NCI-H2107 treated with DMSO at 0.1 percent for 48 hours (cell line): ENCODE results near the gene ANKS1A.
"Not testable (repeated sequence)": the region's sequence is repeated elsewhere in the genome, so short reads cannot be mapped to it uniquely, and the experiment has no call there.

Experiments
- DNase-seq: peaks from one replicate; lab custom pipeline; 2025; ENCODE audit not compliant: unreplicated experiment; lab: John Stamatoyannopoulos, UW

Gene ANKS1A

DNA sequence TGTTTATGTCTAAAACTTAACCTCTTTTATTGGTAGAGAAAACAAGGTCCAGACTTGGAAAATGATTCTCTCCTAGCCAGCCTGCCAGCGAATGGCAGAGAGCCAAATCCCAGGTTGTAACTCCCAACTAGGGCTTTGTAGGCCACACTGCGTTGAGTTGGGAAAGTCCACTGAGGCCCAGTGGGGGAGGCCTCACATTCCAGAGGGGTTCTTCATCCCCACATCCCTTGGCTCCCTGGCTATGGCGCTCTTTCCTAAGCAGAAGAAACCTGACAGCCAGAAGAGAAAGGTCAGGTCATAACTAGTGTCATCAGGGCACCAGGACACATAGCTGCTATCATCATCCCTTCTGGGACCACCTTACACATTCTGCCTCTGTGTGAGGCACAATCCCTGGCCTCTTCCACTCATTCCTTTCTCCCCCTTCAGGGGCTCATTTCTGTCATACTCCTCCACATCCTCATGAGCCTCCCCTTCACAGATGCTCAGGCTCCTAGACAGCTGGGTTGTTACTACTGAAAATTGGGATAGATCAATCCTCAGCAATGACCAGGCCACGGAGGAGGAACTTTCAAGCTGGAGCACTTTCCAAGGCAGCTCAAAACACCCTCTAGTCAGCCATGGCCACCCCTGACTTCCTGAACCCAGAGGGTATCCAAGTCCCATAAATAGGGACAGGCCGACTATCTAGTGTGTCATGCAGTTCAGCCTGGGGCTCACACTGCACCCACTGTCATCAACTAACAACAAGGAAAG, 203.5 kb downstream of the ANKS1A start:
- DNase-seq = no peak

DNA sequence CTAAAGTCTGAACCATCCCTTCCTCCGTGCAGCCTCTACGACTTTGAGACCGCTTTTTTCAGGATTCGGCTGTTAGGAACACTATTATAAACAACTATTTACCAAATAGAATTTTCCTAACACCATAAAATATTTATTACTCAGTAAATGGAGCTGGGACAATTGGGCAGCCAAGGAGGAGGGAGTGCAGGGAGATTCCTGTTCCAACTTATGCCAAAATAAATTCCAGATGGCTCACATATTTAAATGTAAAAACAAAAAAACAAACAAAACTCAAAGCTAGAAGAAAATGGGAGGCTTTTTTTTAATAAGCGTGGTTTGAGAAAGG, 204.0 kb downstream of the ANKS1A start:
- no peak for DNase-seq

DNA sequence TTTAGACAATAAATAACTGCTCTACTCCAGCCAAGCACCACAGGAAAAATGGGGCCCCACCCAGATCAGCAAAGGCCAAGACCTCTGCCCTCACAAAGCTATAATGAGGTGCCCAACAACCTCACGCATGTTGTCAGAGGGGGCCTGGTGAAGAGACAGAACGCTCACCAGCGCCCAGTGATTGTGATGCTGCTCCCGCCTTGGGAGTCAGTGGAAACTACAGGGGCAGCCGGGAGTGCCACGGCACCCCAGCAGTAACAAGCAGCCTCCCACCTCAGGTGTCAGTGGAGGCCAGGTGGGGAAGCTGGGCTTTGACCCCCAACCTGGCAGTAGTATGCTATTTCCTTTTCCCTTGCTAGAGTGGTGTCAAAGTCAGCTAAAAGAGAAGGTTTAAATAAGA, 204.7 kb downstream of the ANKS1A start:
- no peak for DNase-seq

DNA sequence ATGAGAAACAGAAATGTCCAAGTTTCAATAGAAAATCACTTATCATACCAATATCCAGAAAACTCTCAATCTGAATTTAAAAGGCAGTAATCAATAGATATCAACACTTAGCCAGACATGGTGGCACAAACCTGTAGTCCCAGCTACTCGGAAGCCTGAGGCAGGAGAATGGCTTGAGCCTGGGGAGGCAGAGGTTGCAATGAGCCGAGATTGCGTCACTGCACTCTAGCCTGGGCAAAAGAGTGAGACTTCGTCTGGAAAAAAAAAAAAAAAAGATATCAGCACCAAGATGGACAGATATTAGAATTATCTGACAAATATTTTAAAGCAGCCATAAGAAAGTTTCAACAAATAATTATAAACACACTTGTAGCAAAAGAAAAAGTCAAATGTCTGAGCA, 205.1 kb downstream of the ANKS1A start:
- DNase-seq = no peak

DNA sequence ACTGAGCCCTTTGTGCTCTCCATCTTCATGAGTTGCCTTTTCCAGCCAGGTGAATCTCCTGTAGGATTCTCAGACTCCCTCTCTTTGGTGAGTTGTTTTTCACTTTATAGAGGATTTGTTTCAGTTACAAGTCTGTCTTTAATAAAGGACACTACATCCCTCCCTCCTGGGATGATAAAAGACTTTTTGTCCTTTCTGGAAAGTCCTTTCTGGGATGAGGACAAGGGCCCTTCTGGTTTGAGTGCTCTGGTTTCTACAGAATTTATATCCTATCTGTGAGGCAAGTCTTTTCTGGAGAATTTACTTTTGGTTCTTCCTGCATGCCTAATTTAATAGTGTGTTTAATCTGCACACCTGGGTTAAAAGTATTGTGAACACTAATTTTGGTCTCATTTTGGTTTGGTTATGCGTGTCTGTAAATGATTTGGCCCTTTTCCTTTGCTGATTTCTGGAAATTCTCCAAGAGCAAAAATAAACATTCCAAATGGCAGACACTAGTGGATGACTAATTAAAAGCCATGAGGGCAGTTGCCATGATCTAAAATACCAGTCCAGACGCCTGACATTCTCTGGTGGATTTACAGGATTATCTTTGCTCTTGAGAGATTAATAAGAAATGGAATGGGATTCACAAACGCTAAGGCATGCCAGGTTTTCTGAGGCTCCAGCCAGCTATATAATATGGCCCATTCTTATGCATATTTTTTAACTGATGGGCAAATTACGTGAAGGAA, 207.2 kb downstream of the ANKS1A start:
- no peak for DNase-seq

DNA sequence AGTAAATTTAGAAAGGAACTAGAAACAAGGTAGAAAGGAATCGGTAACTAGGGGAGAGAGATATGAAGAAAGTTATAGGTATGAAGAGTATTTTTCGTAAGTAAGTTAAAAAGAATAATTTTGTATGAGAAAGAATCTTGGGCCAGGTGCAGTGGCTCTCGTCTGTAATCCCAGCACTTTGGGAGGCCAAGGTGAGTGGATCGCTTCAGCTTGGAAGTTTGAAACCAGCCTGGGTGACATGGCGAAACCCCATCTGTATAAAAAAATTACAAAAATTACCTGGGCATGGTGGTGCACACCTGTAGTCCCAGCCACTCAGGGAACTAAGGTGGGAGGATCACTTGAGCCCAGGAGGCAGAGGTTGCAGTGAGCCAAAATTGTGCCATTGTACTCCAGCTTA, 210.1 kb downstream of the ANKS1A start:
- DNase-seq = no peak

DNA sequence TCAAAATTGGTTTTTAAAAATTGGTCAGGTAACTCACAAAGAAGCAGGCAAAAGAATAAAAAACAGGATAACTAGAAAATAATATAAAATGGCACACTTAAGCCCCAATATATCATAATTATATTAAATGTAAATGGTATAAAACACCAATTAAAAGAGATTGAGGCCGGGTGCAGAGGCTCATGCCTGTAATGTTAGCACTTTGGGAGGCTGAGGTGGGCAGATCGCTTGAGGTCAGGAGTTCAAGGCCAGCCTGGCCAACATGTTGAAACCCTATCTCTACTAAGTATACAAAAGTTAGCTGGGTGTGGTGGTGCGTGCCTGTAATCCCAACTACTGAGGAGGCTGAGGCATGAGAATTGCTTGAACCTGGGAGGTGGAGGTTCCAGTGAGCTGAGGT, 216.0 kb downstream of the ANKS1A start:
- no peak for DNase-seq

DNA sequence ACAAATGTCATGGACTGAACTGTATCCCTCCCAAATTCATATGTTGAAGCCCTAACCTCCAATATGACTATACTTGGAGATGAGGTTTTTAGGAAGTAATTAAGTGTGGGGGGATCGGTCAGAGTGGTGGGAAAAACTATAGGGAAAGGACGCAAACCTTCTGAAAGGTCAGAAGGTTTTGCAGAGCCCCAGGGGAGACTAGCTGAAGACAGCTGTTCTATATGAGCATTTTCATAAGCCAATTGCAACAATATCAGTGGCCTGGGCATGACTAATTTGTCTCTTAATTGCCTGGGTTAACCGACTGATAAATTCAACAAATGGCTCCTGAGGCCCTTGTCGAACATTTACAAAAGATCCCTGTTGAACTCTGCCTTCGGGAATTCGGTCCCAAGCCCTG, 217.0 kb downstream of the ANKS1A start:
- DNase-seq = not testable (repeated sequence)

DNA sequence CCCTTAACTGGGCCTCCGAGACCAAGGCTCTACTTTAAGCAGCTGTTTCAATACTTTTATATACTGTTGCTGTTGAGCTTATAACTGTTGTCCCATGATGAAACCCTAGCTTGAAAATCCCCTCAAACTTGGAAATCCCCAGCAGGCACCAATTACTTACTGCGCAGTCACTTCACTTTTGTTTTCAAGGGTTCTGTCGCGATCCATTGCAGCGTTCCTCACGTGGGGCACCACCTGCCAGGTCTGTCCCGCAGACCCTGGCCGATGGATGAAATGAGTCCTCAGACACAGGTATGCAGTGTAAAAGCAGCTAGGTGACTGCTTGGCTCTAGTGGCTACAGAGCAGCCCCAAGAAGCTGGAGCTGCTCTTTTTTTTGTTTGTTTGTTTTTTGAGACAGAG, 218.2 kb downstream of the ANKS1A start:
- not testable (repeated sequence) for DNase-seq

DNA sequence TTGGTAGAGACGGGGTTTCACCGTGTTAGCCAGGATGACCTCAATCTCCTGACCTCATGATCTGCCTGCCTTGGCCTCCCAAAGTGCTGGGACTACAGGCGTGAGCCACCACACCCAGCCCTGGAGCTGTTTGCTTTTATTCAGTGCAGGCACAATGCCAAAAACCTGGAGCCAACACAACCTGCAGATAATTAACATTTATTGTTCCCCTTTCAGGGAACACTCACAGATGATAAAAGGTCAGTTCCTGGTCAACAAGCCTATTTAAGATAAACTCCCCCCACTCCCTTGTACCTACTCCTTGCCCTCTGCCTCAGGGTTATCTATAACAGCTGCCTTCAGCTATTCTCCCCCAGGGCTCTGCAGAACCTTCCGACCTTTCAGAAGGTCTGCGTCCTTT, 218.7 kb downstream of the ANKS1A start:
- DNase-seq = not testable (repeated sequence)

DNA sequence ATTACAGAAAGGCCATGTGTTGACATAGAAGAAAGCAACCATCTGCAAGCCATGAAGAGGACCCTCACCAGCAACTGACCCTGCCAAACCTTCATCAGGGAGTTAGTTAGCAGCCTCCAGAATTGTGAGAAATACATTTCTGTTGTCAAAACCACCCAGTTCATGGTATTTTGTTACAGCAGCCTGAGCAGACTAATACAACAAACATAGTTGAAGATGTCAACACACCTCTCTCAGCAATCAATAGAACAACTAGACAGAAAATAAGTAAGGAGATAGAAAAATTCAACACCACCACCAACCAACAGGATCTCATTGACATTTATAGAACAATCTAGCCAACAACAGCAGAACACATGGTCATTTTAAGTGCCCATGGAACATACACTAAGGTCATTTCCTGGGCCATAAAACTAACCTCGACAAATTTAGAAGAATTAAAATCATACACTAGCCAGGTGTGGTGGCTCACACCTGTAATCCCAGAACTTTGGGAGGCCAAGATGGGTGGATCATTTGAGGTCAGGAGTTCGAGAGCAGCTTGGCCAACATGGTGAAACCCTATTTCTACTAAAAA, 219.3 kb downstream of the ANKS1A start:
- DNase-seq = no peak

DNA sequence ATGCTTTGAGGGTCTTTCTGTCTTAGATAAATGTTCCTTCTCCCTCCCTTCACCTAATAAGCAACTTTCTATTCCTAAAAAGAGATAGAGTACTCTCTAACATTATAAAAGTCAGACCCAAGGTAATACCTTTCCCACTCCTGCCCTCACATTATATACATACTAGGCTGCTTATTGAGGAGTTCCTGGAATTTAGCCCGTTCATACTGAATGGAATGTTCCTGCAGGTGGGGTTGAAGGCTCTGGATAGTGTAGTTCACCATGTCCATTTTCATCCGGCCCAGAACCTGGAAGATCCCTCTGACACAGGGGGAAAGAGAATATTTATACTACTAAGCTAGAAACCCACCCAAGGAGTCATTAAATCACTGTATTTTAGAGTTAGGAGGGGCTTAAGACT, 231.7 kb downstream of the ANKS1A start:
- DNase-seq = no peak

DNA sequence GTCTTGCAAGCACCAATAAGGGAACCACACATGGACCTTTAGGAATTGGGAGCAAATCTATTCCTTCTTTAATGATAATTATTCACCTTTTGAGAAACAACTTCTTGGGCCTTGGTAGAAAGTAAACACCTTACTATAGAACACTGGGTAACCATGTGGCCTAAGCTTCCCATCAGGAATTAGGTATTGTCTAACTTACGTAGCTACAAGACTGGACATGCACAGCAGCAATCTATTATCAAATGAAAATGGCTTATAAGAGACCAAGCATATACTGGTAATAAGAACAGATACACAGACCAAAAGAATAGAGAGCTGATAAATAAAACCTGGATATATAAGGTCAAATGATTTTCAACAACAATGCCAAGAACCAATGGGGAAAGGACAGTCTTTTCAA, 235.3 kb downstream of the ANKS1A start:
- DNase-seq = no peak

DNA sequence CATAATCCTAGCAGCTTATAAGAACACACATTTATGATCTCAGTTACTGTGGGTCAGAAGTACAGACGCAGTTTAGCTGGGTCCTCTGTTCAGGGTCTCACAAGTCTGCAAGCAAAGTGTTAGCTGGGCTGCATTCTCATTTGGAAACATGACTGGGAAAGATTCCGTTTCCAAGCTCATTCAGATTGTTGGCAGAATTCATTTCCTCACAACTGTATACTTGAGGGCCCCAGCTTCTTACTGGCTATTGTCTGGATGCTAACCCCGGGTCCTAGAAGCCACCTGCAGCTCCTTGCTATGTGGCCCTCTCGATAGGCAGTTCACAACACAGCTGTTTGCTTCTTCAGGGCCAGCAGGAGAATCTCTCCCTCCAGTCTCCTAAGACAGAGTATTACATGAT, 239.0 kb downstream of the ANKS1A start:
- DNase-seq = no peak

DNA sequence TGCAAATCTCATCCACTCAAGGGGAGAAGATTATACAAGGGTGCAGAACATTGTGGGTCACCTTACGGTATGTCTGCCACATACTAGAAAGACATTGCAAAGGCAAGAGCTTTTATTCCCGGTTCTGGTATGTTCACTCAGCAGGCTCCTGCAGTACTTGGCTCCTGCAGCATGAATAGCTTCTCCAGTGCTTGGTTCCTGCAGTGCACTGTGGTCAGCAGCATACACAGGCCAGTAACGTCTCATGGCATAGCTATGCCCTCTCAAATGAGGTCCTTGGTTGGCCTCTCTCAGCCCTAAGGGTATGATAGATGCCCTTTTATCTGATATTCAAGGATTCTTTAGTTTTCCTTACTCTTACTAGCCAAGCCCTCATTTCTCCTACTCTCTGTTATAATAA, 239.4 kb downstream of the ANKS1A start:
- no peak for DNase-seq

DNA sequence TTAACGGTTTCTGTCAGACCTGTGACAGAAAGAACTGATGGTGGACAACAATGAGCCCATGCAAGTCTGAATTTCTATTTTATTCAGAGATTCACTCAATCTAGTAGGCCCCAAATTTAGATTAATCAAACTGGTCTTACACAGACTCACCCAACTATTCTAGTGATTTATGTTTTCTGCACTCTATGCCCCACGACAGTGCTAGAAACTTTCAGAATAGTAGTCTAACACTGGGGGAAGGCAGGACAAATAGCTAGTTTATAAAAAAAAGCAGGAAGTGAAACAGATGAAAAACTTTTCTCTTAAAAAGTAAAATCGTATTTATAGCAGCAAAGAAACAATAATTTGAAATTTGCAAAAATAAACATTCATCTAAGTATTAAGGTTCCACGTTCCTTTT, 247.1 kb downstream of the ANKS1A start:
- no peak for DNase-seq

DNA sequence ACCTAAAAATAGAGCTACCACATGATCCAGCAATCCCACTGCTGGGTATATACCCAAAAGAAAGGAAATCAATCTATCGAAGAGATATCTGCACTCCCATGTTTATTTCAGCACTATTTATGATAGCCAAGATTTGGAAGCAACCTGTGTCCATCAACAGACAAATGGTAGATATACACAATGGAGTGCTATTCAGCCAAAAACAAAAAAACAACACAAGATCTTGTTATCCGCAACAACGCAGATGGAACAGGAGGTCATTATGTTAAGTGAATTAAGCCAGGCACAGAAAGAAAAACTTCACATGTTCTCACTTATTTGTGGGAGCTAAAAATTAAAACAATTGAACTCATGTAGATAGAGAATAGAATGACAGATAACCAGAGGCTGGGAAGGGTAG, 249.1 kb downstream of the ANKS1A start:
- not testable (repeated sequence) for DNase-seq

DNA sequence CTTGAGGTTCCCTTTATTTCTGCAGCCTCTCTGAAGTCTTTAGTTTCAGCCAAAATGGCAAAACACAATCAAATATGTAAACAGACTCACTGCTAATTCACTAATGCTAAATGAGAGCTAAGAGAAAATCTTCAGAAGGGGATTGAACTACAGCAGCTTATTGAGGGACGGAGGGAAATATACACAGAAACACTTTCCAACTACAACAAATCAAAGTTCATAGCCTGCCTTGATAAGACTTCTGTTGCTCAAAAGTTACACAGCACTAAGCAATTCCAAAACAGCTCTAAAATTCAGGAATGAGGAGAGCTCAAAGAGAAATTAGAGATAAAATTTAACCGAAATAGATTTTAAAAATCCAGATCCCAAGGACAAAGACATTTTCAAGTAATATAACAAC, 250.4 kb downstream of the ANKS1A start:
- no peak for DNase-seq

DNA sequence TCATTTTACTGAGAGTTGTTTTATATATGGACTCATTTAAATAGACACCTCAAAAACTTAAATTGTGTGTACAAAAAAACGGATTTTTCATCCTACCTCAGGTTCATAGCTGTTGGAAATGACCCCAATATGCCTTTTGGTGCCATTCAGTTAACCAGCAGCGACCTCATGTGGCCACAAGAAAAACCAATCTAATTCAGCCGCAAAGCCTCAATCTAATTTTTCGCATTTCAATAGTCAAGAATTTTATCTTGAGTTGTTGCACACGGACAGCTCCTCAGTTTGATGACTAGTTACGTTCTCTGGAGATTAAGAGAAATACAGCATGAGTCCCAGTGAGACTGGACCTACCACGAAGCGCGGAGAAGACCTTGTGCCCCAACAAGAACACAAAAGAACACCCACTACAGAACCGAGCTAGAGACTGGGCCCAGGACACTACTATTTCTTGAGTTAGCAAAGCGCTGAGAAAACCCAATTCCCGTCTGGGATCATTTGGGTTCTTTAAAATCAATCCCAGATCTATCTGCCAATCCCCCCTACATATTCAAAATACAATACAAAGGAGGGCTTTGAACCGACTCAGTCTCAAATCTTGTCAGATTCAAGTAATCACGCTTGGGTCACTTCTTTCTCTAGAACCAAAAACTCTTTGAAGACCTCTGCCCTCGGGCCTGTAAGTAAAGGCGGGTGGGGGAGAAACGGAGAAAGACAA, 251.0 kb downstream of the ANKS1A start:
- peak; percentile 7 for DNase-seq

DNA sequence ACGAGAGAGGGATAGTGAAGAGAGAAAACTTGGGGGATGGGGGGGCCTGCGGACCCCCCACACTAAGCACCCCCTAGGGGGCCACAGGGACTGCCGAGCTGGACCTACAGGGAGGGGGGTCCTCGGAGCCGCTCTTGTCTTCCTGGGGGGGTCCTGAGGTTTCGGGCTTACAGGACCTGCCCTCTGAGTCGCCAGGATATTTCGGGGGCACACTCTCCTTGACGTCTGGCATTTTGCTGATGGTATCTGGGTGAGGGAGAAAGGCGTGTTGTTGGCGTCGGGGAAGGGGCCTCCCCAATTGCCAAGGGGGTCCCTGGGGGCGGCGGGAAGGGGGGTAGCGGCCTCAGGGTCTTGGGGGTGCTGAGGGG, 251.6 kb downstream of the ANKS1A start:
- no peak for DNase-seq
